Ishikawa (cell line): Measurements from ENCODE around the gene EPB41L4B.

Source experiments
- EGR1 ChIP-seq: IDR thresholded peaks from 2 replicates; pipeline ENCODE4 v1.6.1; 2012
- EP300 ChIP-seq: IDR thresholded peaks from 2 replicates; pipeline ENCODE4 v1.6.1; 2012; ENCODE audit warnings: borderline replicate concordance
- MAX ChIP-seq: IDR thresholded peaks from 2 replicates; pipeline ENCODE4 v1.6.1; 2012
- REST ChIP-seq: IDR thresholded peaks from 2 replicates; pipeline ENCODE4 v1.6.1; 2012; ENCODE audit warnings: low read depth, mild to moderate bottlenecking
- TAF1 ChIP-seq: IDR thresholded peaks from 2 replicates; pipeline ENCODE4 v1.6.1; 2012; ENCODE audit warnings: low read depth, mild to moderate bottlenecking
- TCF12 ChIP-seq: IDR thresholded peaks from 2 replicates; pipeline ENCODE4 v1.6.1; 2012; ENCODE audit warnings: low read depth

GRCh38 chr9:109349421-109349846, 28.6 kb upstream of the EPB41L4B start:
- TF ChIP-seq TAF1 (no peak), MAX (no peak), REST (no peak), TCF12 (no peak), EP300 (no peak), EGR1 (no peak)
